Midbrain (tissue), 1 donor: ENCODE measurements around the gene TAPBPL.
A peak's percentile ranks its signal among the peaks of the same experiment; 100 is the strongest.
"Not testable (repeated sequence)": the region's sequence is repeated elsewhere in the genome, so short reads cannot be mapped to it uniquely, and the experiment has no call there.

Source experiments
- DNase-seq: peaks from one replicate; lab custom pipeline; 2025; lab: John Stamatoyannopoulos, UW

Gene TAPBPL

DNA sequence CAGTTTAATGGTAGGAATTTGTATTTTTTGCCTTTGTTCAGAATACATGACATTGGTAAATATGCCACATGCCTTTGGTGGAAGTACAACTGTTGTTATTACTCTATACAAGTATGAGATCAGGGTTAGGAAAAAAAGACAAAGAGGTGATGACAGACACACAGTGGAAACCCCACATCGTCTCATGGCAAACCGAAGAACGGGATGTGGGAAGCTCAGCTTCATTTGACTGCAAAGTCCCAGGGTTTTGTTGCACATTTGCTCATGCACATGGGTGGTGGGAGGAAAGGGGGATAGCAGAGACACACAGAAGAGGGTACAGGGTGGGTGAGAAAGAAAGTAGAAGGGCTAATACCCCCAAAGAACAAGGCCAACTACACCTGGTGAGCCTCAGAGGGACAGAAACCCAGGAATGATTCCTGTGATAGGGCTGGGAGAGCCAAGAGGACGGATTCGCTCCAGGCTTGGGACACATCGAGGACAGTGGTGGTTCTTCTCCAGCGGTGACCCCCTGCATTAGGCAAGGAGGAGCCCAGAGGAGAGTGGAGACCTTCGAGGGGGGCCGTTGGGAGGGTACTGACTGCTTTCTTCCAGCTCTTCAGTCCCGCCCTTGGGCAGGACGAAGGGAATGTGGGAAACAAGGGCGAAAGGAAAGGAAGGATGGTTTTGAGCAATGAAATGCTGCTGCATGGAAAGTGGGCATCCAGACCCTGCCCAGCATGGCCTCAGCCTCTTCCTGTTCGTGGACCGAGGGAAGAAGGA is 10.6 kb downstream of the TAPBPL start:
- no peak for DNase-seq

DNA sequence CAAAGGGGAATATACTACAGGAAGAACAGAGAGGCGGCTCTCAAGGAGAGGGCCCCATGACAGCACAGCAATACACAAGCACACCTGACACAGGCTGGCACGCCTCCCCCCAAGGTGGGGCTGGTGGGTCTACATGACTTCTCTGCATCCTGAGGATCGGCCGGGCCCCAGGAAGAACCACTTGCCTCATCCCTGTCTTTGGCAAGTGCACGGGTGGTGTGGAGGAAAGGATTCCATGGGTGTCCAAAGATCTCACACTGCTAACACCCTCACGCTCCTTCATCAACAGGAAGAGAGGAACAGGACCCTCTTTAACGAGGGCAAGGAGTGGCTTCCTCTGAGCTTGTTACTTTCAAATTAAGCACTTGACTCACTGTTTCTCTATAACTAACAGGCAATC is 11.4 kb downstream of the TAPBPL start:
- no peak for DNase-seq

DNA sequence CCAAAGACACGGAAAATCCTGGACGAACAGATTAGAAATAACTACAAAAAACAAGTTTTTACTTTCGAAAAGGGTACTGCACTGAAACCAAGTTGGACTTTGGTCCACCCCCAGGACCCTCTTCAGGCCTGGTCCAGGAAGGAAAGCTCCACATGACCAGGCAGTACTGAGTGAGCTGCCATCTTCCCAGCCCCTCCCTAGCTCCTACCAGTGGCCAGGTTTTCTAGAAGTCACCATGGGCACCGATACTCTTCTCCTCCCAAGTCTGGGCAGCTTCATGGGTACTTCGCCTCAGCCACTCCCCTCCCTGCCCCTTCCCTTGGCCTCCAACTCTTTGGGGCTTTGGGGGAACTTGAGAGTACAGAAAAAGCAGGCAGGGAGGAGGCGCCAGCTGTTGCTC is 12.0 kb downstream of the TAPBPL start:
- no peak for DNase-seq

DNA sequence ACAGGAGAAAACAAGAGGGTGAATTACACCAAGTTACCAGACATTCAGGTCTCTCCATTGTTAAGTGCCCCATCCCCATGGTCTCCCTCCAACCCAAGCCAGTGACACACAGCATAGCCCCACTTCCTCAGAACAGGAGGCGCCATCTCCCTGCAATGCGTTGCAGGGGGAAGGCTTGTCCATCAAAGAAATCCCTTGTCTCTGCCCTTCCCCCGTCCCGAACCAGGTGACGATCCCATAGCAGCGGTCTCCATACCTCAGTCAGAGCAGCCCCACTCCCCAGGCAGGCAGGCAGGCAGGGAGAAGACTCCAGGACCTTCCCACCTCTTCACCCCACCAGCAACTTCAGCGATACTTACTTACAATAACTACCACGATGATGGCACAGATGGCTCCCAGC is 12.7 kb downstream of the TAPBPL start:
- no peak for DNase-seq

DNA sequence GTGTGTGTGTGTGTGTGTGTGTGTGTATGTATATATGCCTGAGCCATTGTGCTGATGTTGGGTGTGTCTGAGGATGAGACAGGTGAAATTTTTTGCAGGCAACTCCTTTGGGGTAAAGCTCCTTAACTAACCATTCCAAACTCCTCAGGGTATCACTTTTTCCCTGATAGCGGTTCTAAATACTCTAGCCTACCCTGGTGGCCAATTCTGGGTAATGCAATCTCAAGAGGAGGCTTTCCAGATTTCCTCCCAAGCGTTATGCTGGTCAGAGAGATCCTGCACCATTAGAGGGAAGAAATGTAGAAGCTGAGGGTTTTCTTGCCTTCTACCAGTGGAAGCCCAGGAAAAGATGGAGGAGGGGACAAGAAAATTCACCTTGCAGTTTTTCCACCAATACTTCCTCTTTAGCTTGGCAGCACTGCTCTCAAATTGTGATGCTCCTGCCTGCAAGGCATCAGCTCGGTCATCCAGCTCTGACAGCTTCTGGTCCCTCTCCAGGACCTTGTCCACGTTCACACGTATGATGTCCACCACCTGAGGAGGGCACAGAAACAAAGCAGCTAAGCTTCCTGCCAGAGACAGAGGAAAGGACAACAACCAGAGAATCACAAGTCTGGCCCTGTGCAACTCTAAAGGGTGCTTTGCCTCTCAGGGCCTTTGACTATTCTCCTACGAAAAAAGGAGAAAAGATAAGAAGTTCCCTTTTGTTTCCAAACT is 13.8 kb downstream of the TAPBPL start:
- DNase-seq = peak; percentile 75

DNA sequence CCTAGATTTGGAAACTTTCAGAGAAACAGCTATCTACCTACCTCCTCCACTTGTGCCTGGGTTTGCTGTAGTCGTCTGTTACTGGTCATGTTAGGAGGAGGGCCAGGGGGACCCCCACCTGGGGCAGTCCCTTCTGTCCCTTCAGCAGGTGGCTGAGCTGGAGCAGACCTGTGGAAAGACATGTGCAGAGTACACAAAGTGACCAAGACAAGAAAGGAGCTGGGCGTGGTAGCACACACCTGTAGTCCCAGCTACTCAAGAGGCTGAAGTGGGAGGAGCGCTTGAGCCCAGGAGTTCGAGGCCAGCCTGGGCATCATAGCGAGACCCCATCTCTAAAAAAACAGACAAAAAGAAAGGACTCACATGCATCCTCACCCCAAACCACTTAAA is 14.3 kb downstream of the TAPBPL start:
- DNase-seq = no peak

DNA sequence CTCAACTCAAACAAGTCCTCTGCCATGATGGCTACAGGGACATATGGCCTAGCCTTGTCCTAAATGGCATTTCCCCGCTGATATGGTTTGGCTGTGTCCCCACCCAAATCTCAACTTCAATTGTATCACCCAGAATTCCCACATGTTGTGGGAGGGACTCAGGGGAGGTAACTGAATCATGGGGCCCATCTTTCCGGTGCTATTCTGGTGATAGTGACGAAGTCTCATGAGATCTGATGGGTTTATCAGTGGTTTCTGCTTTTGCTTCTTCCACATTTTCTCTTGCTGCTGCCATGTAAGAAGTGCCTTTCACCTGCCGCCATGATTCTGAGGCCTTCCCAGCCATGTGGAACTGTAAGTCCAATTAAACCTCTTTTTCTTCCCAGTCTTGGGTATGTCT is 14.9 kb downstream of the TAPBPL start:
- DNase-seq = not testable (repeated sequence)

DNA sequence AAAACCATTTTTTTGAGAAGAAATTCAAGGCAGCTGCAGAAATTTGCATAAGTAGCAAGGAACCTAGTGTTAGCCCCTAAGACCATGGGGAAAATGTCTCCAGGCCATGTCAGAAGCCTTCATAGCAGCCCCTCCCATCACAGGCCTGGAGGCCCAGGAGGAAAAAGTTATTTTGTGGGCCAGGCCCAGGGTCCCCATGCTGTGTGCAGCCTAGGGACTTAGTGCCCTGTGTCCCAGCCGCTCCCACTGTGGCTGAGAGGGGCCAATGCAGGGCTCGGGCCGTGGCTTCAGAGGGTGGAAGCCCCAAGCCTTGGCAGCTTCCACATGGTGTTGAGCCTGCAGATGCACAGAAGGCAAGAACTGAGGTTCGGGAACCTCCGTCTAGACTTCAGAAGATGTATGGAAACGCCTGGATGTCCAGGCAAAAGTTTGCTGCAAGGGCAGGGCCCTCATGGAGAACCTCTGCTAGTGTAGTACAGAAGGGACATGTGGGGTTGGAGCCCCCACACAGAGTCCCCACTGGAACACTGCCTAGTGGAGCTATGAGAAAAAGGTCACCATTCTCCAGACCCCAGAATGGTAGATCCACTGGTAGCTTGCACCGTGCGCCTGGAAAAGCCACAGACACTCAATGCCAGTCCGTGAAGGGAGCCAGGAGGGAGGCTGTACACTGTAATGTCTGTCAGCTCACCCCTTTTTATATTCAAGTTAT is 15.9 kb downstream of the TAPBPL start:
- DNase-seq = not testable (repeated sequence)

DNA sequence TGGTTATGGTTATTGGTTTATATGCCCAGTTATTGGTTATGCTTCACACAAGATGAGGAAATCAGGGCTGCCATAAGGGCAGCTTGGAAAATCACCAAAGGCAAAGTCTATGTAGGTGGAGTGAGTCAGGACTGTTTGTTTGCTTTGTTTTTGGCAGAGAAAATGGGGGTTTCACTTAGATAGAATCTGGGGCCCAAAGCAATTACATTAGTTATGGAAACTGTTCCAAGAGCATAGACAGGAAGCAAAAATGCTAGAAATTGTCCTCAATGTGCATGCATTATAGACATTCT is 16.4 kb downstream of the TAPBPL start:
- no peak for DNase-seq

DNA sequence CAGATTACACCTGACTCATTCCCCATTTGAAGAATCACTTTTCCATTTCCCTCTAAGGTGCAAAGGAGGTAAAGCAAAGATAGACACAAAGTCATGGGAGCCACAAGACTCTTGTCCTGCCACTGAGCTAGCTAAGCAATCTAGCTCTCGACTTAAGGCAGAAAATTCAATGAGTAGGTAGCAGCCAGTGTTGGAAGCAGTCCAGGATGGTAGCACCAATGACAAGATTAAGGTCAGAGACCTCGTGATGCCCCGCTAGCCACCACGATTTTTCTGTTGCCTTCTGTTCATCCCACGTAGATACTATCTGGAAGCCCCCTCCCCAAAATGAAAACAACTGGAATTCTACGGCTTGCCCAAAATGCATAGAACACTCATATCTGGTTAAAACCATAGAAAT is 17.2 kb downstream of the TAPBPL start:
- DNase-seq = no peak

DNA sequence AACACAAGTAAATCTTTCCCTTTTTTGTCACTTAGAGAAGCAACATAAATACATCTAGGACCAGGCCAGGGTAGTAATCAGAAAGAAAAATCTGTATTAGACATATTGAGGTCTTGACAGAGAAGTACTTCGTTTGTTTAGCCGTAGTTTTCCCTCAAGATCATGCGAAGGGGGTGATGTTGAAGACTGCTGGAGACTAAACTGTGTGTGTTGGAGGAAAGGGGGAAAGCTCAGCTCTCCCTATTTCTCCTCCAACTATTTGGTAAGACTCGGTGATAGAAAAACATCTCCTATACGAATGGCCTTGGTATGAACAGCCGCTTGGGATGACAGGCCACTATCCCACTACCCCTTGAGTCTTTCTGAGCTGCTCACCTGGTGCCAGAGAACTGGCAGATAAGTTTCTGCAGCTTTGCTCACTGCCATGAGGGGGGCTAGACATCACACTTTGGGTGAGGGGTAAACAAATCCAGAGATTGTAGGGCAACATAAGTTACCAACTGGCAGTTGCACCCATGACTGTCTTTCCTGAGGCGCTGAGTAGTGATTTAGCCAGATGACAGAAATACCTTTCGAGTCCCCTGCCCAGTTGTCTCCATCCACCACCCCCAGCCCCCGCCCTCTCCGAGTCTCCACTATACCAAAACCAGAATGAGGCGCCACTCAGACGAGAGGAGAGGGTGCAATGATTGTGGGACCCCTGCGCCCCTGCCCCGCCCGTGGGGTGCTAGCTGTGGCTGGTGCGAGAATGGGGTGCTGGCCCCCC is 17.9 kb downstream of the TAPBPL start:
- no peak for DNase-seq

DNA sequence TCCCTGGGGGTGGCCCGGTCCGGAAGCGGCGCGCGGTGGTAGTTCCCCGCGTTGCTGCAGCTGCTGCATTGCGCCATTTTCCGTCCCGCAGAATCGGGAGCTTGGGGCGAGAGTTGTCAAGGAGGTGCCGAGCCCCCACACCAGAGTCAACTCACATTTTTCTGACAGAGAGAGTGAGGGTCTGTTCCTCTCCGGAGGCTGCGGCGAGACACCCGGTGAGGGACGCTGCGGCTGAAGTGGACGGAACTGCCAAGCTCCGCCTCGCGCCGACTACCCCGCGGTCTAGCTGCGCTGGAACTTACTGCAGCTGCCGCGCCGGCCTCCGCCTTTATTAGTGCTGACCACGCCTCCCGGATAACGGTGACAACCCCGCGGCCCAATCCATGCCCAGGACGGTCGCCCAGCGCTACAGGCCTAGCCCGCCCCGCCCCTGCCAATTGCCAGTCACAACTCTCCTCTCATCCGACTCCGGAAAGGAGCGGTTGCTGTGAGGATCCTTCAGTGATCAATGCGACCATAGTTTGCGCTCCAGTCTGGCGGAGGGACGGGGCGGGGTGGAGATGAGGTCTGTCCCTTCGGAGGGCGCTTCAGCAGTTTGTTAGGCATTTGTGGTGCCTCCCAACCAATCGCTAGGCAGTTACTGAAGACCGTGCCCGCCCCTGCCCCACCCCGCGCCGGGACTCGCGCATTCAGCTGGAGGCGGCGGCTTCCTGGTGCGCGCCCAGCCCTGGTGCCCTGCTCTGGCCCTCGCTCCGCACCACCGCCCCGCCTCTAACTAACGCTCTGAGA is 18.7 kb downstream of the TAPBPL start, which contains the start of gene VAMP1:
TSS of gene VAMP1 (minus strand) at position 303 of the 789 bp plus-strand sequence. CDS start at position 157, 146 bp downstream.
- peak; percentile 99 for DNase-seq

DNA sequence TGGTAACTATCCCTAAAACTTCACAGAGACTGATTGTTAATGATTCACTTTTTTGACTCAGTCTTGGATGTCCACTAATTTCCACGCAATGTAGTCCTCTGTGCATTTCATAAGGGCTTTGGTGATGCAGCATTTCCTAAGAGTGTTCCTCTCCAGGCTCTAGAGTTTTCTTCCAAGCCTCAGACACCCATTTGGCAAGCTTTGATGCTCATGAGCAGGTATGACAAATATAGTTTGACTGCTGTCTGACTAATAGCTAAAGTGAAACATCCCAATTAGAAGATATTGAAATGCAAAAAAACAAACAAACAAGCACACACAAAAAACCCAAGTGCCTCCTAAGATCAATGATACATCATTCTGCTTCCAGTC is 20.1 kb downstream of the TAPBPL start:
- DNase-seq = no peak

DNA sequence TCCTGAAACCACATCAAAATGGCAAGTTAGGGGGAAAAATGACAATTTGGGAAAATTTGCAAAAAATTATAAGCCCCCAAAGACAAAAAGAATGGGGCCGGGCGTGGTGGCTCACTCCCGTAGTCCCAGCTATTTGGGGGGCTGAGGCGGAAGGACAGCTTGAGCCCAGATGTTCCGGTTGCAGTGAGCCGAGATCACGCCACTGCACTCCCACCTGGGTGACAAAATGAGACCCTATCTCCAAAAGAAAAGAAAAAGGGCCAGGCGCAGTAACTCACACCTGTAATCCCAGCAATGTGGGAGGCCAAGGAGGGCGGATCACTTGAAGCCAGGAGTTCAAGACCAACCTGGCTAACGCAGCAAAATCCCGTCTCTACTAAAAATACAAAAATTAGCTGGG is 20.6 kb downstream of the TAPBPL start:
- no peak for DNase-seq

DNA sequence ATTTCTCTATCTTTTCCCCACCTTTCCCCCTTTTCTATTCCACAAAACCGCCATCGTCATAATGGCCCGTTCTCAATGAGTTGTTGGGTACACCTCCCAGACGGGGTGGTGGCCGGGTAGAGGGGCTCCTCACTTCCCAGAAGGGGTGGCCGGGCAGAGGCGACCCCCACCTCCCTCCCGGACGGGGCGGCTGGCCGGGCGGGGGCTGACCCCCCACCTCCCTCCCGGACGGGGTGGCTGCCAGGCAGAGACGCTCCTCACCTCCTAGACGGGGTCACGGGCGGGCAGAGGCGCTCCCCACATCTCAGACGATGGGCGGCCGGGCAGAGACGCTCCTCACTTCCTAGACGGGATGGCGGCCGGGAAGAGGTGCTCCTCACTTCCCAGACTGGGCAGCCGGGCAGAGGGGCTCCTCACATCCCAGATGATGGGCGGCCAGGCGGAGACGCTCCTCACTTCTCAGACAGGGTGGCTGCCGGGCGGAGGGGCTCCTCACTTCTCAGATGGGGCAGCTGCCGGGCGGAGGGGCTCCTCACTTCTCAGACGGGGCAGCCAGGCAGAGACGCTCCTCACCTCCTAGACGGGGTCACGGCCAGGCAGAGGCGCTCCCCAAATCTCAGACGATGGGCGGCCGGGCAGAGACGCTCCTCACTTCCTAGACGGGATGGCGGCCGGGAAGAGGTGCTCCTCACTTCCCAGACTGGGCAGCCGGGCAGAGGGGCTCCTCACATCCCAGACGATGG is 23.6 kb downstream of the TAPBPL start:
- not testable (repeated sequence) for DNase-seq

DNA sequence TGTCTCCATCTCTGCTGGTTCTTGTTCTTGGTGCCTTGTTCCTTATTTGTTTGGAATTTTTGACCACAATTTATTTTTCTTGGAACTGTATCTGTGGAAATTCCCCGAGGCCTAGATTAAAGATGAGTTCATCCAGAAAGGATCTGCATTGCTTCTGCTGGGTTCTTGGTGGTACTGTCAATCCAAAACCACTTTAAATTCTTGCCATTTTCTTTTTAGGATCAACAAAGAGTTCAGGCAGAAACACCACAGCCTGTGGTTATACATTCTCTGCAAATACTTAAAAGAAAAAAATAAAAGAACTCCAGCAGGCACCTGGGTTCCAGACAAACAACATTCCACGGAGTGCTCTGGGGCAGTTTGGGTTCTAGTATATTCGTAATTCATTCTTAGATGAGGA is 24.6 kb downstream of the TAPBPL start:
- DNase-seq = no peak

DNA sequence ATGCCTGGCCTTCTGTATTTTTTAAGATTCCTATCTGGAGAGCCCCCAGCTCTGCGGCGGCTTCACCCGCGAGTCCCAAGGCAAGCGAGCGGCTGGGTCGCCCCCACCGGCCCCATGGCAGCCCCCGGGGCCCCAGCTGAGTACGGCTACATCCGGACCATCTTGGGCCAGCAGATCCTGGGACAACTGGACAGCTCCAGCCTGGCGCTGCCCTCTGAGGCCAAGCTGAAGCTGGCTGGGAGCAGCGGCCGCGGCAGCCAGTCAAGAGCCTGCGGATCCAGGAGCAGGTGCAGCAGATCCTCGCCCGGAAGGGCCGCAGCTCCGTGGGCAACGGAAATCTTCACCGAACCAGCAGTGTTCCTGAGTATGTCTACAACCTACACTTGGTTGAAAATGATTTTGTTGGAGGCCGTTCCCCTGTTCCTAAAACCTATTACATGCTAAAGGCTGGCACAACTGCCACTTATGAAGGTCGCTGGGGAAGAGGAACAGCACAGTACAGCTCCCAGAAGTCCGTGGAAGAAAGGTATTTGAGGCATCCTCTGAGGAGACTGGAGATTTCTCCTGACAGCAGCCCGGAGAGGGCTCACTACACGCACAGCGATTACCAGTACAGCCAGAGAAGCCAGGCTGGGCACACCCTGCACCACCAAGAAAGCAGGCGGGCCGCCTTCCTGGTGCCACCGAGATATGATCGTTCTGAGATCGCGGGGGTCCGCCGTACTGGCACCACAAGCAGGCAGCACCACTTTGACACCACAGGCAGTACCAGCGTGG is 25.9 kb downstream of the TAPBPL start:
- DNase-seq = not testable (repeated sequence)

DNA sequence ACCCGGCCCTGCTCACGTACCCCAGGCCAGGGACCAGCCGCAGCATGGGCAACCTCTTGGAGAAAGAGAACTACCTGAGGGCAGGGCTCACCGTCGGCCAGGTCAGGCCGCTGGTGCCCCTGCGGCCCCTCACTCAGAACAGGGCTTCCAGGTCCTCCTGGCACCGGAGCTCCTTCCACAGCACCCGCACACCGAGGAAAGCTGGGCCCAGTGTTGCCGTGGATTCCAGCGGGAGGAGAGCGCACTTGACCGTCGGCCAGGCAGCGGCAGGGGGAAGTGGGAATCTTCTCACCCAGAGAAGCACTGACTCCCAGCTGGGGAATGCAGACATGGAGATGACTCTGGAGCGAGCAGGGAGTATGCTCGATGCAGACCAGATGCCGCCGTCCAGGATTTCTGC is 26.6 kb downstream of the TAPBPL start:
- no peak for DNase-seq

DNA sequence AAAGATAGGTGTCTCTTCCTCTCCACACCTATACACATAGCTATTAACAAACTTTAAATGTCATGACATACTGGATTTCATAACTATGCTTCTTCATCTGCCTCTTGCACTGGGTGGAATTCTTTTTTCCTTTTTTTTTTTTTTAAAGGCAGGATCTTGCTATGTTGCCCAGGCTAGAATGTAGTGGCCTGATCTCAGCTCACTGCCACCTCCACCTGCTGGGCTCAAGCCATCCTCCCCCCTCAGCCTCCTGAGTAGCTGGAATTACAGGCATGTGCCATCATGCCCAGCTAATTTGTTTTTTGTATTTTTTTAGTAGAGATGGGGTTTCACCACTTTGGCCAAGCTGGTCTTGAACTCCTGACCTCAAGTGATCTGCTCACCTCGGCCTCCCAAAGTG is 36.4 kb downstream of the TAPBPL start:
- DNase-seq = no peak

DNA sequence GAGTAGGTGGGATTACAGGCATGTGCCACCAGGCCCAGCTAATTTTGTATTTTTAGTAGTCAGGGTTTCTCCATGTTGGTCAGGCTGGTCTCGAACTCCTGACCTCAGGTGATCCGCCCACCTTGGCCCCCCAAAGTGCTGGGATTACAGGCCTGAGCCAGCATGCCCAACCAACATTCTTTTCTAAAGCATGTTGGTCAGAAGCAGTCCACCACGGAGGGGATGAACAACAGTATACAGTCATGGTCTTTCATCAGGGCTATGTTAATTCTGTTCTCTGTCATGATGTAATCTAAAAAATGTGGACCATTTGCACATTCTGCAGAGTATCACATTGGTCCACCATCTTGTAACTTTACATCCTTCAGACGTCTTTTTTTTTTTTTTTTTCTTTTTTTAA is 37.6 kb downstream of the TAPBPL start:
- DNase-seq = no peak
